ENCODE results near the gene UQCC2. TPM values are rescaled to one million over a fixed set of nuclear protein-coding genes. Genes with fewer than 3 reads are reported as not detected.

UQCC2 gene
- total RNA-seq, 1 donor from 2014 or later, result 99.4 TPM

DNA sequence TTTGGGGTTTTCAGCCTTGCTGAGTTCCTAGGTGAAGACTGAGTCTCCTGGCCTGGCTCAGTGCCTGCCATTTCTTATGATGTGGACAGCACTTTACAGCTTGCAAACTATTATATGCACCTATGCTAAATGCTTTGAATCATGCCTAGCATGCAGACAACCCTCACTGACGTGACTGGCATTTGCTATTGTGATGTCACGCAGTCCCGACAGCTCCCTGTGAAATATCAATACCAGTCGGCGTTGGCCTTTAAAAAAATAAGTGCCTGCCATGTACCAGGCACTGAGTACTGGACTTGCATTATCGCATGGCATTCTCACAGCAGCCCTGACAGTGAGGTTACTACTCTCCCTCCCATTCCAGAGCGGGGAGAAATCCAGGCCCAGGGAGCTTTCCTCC lies 35.5 kb downstream of the UQCC2 start:
- TF ChIP-seq, protein P1, sequence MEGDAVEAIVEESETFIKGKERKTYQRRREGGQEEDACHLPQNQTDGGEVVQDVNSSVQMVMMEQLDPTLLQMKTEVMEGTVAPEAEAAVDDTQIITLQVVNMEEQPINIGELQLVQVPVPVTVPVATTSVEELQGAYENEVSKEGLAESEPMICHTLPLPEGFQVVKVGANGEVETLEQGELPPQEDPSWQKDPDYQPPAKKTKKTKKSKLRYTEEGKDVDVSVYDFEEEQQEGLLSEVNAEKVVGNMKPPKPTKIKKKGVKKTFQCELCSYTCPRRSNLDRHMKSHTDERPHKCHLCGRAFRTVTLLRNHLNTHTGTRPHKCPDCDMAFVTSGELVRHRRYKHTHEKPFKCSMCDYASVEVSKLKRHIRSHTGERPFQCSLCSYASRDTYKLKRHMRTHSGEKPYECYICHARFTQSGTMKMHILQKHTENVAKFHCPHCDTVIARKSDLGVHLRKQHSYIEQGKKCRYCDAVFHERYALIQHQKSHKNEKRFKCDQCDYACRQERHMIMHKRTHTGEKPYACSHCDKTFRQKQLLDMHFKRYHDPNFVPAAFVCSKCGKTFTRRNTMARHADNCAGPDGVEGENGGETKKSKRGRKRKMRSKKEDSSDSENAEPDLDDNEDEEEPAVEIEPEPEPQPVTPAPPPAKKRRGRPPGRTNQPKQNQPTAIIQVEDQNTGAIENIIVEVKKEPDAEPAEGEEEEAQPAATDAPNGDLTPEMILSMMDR (IDR thresholded peaks at IDR 0.05; ENCODE audit: unreplicated experiment), result no peak
- no peaks in the 10 kb centered on the region for H3K27me3 Mint-ChIP-seq

DNA sequence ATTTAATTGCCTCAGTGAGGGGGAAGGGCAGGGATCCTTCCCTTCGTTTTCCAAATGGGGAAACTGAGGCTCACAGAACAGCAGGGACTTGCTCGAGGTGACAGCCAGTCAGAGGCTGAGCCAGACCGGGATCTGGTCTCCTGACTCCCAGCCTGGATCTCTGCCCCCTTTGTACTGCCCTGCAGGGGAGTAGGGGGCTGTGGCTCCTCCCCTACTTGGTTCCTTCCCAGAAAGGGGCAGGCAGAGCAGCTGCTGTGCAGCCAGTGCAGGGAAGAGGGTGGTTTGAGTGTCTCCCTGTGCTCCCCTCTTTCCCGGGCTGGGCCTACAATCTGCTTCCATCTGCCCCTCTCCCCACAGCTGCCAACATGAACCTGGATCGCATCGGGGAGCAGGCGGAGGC lies 37.6 kb downstream of the UQCC2 start:
- Mint-ChIP-seq H3K4me3 (ENCODE audit: low read depth) (no peak overlapping the region), H3K27ac (no peak overlapping the region), H3K4me1 (ENCODE audit: low read depth) (no peaks in the 10 kb centered on the region), H3K27me3 (no peaks in the 10 kb centered on the region), H3K36me3 (ENCODE audit: insufficient read depth) (peaks cover 5% of the 10 kb centered on the region), H3K9me3 (ENCODE audit: low read depth) (no peaks in the 10 kb centered on the region)
- TF ChIP-seq, protein P1 (IDR thresholded peaks at IDR 0.05; ENCODE audit: unreplicated experiment), result no peak
- DNase-seq (ENCODE audit: low spot score, unreplicated experiment), result no peak

More for the DNA sequence above, 35.5 kb downstream of the UQCC2 start:
- Mint-ChIP-seq H3K4me3 (ENCODE audit: low read depth) (no peak overlapping the region), H3K9me3 (ENCODE audit: low read depth) (no peaks in the 10 kb centered on the region), H3K27ac (peak overlapping the region; percentile 90), H3K36me3 (ENCODE audit: insufficient read depth) (peaks cover 11% of the 10 kb centered on the region), H3K4me1 (ENCODE audit: low read depth) (no peaks in the 10 kb centered on the region)
- no peak for DNase-seq (ENCODE audit: low spot score, unreplicated experiment)

DNA sequence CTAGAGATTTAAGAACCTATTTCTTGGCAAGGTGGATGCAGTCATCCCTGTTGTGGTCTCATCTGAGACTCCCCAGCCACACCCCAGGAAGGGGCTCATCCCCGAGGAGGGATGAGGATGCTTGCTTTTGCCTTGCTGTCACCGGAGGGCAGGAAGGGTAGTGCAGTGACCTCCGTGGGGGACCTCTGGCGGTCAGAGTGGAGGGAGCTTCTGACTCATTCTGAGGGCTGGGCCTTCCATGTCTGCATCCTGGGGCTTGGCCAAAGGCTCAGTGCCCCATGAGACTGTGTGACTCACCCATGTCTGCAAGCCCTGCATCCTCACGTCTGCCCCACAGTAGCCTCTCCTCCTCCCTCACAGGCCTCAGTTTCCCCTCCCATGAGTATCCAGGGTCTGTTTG lies 38.7 kb downstream of the UQCC2 start:
- no peak overlapping the region for H3K27ac Mint-ChIP-seq
- H3K36me3 Mint-ChIP-seq (ENCODE audit: insufficient read depth), result peaks cover 3% of the 10 kb centered on the region
- no peak for DNase-seq (ENCODE audit: low spot score, unreplicated experiment)
- no peaks in the 10 kb centered on the region for H3K27me3 Mint-ChIP-seq
- no peak overlapping the region for H3K4me3 Mint-ChIP-seq (ENCODE audit: low read depth)
- no peaks in the 10 kb centered on the region for H3K9me3 Mint-ChIP-seq (ENCODE audit: low read depth)
- TF ChIP-seq, protein P1 (IDR thresholded peaks at IDR 0.05; ENCODE audit: unreplicated experiment), result no peak
- no peaks in the 10 kb centered on the region for H3K4me1 Mint-ChIP-seq (ENCODE audit: low read depth)

DNA sequence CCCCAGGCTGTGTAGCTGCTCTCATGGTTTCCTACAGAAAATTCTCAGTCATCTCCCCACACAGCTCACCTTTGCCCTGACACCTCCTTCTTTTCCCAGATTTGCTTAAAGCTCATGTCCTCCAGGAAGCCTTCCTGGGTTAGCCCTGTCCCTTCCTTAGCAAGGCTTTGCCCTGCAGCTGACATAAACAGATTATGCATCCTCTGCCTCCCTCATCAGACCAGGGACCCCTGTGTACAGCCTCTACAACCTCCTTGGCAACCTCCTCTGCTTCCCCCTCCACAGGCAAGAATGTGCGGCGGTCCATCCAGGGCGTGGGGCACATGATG lies 39.8 kb downstream of the UQCC2 start:
- Mint-ChIP-seq H3K27ac (no peak overlapping the region), H3K4me1 (ENCODE audit: low read depth) (no peaks in the 10 kb centered on the region), H3K36me3 (ENCODE audit: insufficient read depth) (no peaks in the 10 kb centered on the region), H3K9me3 (ENCODE audit: low read depth) (no peaks in the 10 kb centered on the region), H3K27me3 (no peaks in the 10 kb centered on the region), H3K4me3 (ENCODE audit: low read depth) (no peak overlapping the region)
- TF ChIP-seq, protein P1 (IDR thresholded peaks at IDR 0.05; ENCODE audit: unreplicated experiment), result no peak
- DNase-seq (ENCODE audit: low spot score, unreplicated experiment), result no peak

DNA sequence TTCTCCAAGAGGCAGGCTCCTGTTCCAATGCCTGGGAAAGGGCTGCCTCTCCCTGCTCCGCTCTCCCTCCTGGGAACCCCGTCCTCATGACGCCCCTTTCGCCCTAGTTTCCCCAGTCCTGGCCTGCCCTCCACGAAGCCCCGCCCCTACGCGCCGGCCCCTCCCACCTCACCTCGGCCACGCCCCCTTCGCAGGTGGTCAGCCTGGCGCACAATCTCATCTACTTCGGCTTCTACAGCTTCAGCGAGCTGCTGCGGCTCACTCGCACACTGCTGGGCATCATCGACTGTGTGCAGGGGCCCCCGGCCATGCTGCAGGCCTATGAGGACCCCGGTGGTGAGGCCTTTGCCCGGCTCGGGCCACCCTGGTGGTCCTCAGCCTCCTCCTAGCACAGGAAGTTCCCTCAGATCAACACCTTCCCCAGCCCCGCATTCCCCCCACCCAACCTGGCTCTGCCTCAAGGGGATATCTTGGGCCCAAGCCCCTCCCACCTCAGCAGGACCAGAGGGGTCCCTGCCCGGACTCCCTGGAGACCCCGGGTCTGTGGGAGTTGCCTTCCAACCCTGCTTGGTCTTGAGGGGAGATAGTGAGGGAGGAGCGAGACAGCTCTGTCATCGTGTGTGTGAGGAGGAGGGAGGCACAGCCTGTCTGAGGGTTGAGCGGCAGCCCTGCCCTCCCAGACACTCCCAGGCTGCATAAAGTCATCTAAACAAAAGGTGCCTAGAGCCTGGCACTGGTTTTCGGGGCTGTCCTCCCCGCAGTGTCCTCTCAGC lies 40.3 kb downstream of the UQCC2 start:
- DNase-seq (ENCODE audit: low spot score, unreplicated experiment), result no peak
- Mint-ChIP-seq H3K9me3 (ENCODE audit: low read depth) (no peaks in the 10 kb centered on the region), H3K36me3 (ENCODE audit: insufficient read depth) (no peaks in the 10 kb centered on the region), H3K4me1 (ENCODE audit: low read depth) (no peaks in the 10 kb centered on the region), H3K4me3 (ENCODE audit: low read depth) (no peak overlapping the region), H3K27me3 (no peaks in the 10 kb centered on the region), H3K27ac (no peak overlapping the region)
- TF ChIP-seq, protein P1 (IDR thresholded peaks at IDR 0.05; ENCODE audit: unreplicated experiment), result no peak

Measured in progenitor cell of endocrine pancreas (in vitro differentiated cells).